SK-N-SH (cell line): Measurements from ENCODE around the gene ACIN1.

Experiments
- CTCF ChIP-seq: fragments of 200-600 bp; sonication (generic); IDR thresholded peaks from 2 replicates; pipeline ENCODE4 v1.6.1; 2017; ENCODE audit warnings: antibody characterized with exemption, mild to moderate bottlenecking, moderate library complexity
- YY1 ChIP-seq: IDR thresholded peaks from 2 replicates; pipeline ENCODE4 v1.4.0; 2012; ENCODE audit warnings: low read depth, mild to moderate bottlenecking

DNA sequence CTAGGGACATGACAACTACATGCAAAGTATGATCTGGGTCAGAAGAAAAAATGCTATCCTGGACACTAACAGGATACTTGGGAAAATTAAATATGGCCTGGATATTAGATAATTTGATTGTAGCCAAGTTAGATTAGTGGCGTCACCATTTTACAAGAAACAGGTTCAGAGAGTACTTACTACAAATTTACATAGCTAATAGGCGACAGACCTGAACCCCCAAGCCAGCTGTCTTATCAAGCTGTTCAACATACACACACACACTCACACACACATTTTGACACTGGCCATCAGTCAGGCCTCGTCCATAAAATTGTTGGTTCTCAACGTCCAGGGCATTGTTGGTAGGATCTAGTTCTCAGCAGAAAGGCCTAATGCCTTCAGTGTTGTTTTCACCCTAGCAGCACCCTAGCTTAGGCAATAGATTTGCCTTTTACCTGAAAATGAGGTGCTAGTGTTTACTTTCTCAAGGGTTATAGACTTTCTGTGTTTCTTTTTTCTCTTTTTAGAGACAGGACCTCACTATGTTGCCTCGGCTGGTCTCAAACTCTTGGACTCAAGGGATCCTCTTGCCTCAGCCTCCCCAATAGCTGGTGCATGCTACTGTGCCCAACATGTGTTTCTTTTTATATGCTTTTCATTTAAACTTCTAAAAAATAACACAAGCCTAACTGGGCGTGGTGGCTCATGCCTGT is 81.7 kb downstream of the ACIN1 start:
- TF ChIP-seq CTCF = no peak
- no peak for TF ChIP-seq YY1
